ENCODE measurements around the gene GLT1D1.

The GLT1D1 gene

DNA sequence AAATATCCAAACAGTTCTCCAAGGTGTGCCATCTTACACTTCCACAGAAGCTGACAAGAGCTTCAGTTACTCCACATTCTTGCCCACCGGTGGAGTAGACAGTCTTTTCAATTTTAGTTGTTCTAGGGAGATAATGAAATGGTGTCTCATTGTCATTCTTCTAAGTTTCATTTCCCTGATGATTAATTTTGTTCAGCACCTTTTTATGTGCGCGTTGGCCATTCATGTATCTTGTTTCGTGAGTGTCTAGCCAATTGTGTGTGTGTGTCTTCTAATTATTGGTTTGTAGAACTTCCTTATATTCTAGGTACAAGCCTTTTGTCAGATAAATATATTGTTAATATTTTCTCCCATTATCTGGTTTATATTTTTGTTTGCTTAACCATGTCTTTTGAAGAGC, 63.1 kb downstream of the GLT1D1 start:
- no peak for DNase-seq

DNA sequence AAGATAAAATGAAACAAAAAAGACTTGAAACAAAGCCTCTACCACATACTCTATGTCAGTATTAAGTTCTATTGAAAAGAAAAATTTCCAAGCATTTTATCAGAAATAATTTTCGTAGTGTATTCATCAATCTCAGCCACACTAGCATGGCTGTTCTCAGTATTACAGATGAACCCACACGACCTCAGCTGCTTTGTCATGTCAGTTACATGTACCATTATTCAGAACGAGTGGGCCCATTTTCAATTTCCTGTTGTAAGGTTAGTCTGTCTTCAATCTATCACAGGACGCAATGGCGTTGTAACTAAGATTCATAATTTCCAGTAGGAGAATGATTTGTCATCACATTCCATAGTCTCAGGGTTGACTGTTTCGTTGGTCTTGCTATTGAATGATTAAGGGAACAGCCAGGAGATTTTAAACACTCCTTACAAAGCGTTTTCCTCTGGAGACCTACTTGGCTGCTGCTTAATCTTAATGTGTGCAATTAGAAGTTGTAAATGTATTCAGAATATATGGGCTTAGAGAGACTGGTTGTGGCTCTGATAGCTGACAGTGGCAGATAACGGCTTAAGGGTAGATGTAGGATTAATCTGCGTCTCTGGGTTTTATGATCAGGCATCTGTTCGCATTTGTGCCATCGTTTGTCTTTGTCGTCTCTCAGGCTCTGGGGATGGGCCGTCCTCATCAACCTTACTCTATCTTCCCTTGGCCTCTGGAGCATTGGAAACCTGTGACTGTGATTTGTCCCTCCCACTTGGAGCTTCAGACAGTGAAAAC, 65.4 kb downstream of the GLT1D1 start:
- DNase-seq: no peak

DNA sequence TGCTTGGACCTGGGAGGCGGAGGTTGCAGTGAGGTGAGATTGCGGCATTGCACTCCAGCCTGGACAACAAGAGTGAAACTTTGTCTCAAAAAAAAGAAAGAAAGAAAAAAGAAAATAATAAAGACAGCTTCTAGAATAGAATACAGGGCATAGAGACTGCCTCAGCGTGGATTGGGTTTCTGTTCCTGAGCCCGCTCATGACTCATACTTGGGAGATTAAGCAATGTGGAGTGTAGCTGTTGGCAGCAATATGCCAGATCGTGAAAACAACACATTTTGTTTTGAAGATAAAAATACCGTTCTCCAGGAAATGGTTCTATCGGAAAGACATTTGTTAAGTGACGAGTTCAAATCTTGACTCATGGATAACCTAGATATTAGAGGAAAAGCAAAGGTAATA, 67.2 kb downstream of the GLT1D1 start:
- DNase-seq: peak; percentile 3

DNA sequence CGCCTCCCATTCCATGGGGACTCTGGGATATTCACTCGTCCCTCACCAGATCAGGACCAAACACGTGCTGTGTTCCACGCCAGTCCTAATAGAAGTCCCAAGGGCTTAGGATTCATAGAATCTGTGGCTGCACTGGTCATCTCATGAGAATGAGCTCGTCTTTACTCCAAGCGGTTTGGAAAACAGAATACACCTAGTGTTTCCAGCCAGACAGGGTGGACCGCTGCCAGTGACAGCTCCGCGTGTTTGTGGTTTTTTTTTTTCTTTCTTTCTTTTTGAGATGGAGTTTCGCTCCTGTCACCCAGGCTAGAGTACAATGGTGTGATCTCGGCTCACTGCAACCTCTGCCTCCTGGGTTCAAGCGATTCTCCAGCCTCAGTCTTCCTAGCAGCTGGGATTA, 75.1 kb downstream of the GLT1D1 start:
- no peak for DNase-seq

DNA sequence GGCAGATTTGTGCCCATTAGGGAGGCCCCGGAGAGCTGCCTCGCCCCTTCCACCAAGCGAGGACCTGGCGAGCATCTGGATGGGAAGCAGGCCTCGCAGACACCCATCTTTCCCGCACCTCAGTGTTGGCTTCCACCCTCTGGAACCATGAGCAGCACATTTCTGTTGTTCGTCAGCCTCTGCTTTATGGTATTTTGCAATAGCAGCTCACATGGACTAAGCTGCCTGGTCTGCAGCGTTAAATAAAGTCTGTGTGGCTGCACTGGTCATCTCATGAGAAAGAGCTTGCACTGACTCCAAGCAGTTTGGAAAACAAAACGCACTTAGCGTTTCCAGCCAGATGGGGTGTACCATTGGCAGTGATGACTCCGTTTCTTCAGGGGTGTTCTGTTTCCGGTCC, 75.8 kb downstream of the GLT1D1 start:
- DNase-seq: no peak

DNA sequence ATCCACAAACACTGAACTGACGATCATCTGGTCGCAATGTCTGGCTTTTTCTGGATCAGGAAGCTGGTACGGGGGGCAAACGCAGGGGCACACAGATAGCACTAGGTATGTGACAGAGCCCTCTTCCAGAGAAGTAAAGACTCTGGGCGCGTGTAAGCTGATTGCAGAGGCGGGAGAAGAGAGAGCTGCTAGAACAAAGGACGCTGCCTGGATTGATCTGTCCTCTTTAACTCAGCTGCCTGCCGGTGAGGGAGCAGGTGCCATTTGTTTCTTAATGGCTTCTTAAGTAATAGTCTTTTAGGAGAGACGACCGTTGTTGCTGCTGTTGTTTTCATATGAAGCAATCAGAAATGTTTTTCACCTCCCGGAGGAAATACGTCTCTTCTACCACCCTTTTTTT, 77.3 kb downstream of the GLT1D1 start:
- DNase-seq: no peak

DNA sequence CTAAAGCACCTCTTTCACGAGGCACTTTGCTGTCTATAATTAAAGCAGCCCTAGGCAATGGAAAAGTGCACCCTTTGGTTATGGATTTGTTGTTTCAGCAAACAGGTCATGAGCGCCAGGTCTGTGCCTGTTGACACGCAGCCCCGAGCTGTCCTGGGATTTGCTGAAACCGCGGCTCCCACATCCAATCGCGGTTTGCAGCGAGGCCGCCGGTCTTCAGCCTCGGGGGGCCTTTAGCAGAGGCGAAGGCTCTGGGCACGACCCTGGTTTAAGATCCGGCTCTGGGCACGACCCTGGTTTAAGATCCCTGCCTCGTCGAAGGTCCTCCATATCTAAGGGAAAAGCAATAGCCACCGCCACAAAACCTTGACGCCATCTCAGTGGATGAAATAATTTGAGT, 79.2 kb downstream of the GLT1D1 start:
- DNase-seq: no peak

DNA sequence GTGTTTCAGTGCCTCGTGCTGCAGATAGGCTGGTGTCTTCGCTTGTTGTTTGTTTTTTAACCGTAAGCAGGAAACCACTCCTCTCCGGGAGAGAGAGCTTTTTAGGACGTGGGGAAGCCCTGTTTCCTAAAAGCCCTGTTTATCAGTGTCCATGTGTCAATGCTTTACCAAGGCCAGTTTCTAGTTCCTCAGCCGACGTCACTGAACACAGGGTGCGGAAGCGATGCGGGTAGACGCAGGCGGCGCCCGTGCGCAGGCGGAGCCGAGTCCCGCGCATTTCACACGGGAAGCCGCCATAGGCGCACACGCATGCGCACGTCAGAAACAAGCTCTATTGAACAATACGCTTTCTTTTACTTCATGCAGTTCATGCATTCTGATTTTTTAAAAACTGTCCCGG, 79.8 kb downstream of the GLT1D1 start:
- no peak for DNase-seq

DNA sequence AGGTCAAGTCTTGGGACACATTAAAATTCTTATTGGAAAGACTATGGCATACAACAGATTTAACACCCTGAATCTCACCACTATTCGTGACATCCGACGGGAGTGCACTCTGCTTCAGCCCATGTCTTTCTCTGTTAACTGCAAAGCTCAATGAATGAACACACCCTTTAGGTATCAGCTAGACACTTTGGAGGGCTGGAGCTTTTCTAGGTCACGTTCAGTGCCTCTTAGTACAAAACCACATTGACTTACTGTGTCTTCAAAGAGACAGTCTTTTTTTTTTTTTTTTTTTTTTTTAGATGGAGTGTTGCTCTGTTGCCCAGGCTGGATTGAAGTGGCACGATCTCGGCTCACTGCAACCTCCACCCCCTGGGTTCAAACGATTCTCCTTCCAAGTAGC, 80.6 kb downstream of the GLT1D1 start:
- no peak for DNase-seq

DNA sequence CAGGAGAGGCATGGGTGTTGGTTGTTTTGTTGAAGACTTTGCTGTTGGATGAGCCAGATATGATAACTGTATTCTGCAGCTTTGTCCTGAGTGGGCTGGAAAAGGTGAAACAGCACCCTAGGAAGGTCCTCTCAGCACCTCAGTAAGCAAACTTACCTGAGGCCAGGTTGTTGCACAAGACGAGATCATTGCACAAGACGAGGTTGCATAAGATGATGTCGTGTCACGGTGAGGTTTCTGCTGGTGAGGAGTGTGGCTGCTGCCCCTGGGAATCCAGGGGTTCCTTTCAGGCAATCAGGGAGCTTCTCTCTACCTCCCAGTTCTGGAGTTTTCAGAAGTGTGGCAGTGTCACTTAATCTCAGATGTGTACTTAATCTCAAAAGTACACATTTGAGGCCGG, 85.6 kb downstream of the GLT1D1 start:
- no peak for DNase-seq

DNA sequence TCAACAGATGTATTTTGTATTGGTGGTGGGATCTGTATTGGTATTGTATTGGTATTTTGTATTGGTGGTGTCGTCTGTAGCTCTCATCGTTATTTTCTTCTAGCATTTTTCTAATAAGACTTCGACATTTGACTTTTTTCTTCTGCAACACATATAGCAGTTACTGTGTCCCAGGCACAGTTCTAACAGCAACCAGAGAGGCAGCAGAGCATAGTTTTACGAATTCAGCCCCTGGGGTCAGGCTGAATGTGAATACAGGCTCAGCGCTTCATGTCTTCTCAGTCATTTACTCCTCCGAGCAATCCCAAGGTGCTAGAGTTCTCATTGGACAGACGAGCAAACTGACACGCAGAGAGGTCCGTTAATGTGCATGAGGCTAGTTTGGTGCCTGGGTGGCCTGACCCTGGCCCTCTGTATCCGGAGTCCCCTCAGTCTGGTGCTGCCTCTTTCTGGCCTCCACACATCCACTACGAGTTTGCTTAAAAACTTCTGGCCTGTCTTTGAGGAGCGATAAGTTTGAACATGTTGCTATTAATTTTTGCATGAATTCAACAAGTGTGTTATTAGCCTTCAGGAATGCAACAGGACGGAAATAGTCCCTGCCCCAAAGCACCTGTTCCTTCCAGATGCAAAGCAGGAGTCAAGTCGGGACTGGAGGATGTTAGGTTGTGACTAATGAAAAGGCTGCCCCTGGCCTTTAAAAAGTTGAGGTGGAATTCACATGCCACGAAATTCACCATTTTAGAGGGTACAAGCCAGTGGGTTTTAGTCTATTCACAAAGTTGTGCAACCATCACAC, 87.0 kb downstream of the GLT1D1 start:
- DNase-seq: no peak

DNA sequence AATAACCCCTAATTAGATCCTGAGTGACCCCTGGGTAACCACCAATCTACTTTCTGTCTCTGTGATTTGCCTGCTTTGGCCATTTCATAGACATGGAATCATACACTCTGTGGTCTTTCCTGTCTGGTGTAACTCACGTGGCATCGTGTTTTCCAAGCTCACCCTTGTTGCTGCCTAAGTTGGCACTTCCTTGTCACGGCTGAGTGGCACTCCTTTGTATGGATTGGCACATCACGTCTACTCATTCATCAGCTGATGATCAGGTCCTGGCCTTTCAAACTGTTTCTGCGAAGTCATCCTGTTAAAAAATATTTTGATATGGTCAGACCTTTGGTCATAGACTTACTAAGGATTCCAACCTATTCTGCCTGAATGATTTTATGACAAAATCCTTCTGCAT, 87.7 kb downstream of the GLT1D1 start:
- DNase-seq: no peak

DNA sequence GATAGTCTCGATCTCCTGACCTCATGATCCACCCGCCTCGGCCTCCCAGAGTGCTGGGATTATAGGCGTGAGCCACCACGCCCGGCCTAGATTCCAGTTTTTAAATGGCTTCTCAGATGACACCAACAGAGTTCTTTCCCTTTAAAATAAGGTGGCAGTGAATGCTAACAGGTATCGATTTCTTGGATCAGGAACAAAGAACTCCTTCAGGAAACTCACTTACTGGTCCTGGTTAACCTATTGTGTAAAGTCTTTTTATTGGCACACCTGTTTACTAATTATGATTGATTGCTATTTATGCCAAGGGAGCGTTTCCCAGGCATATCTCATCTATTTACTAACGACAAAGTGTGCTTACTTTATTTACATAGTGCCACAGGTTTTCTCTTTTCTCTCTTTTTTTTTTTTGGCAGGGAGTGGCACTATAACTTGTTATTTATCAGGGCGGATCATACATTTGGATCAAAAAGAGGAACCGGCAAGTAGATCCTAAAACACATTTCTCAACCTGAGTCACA, 89.7 kb downstream of the GLT1D1 start:
- no peak for DNase-seq

DNA sequence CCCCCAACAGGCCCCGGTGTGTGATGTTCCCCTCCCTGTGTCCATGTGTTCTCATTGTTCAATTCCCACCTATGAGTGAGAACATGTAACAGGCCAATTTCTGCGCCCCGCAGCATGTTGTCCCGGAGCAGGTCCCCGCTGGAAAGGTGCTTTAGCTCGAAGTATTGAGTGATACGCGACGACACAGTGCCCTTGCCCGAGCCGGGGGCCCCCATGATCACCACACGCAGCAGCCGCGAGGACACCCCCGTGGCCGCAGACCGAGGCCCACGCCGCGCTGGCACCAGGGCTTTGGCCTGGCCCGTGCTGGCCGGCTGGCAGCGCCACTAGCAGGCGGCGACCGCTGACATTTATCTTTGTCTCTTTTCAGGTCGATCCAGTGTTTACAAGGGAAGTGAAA, 91.7 kb downstream of the GLT1D1 start:
- DNase-seq: no peak

DNA sequence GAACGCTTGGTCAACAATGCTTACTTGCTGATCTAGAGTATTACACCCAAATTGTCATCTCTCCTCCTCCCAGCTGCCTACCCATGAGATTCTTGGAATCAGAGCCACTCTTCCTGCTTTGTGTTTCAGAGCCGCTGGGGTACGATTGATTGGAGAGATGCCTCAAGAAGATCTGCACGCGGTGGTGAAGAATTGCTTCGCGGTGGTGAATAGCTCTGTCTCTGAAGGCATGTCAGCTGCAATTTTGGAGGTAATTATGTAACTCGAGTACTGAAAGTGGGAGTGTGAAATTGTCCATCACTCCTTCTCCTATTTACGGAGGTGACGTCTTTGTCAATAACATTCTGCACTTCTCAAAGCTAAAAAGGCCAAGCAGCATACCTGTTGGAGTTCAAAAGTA, 93.9 kb downstream of the GLT1D1 start:
- DNase-seq: no peak

DNA sequence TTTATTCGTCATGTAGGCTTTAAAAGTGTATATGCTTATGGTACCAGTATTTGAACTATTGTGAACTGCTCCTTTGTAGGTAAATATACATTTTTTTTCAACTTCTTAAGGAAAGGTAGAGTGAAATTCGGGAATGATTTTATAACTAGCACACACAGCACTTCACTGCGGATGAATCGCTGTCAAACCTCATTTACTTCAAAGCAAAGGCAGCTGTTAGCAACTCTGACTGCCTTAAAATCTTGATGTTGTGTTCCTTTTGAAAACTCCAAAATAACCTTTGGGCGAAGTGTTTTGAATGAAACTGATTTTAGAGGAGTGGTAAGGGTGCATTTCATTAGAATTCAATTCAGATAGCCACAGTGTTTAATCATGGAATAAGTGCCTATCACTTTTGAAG, 95.8 kb downstream of the GLT1D1 start:
- DNase-seq: no peak

DNA sequence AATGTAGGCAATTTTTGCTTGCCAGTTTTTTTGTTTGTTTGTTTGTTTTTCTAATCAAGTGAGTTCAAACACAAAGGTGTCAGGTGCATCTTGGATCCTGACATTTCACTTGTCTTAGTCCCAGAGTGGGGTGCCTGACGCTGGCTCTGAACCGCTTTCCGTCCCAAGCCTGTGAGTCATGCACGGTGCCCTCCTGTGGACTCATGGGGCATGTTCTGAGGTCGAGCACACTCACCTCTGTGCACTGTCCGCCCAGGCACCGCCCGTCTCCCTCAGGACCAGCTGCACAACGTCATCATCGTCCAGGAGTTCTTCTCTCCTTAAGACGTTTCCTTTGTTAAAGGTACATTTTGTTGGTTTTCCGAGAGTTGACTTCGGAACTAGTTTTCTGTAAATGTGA, 98.2 kb downstream of the GLT1D1 start:
- DNase-seq: no peak

DNA sequence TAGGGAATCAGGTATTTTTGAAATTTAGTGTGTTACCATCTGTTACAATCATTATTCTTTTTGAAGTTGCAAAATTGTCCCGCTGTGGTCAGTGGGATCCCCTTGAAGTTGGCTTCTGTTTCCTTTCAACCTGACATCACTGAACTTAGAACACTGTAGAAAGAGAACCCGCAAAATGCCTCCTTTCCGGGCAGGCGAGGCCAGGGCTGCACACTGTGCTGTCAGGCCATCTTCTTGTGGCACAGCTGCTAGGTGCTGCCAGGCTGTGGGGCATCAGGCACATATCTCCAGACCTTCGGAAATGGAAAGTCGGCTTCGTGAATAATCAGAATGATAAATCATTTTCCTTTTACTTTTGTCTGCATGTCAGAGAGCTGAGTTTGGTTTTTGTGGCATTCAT, 103.5 kb downstream of the GLT1D1 start:
- no peak for DNase-seq

DNA sequence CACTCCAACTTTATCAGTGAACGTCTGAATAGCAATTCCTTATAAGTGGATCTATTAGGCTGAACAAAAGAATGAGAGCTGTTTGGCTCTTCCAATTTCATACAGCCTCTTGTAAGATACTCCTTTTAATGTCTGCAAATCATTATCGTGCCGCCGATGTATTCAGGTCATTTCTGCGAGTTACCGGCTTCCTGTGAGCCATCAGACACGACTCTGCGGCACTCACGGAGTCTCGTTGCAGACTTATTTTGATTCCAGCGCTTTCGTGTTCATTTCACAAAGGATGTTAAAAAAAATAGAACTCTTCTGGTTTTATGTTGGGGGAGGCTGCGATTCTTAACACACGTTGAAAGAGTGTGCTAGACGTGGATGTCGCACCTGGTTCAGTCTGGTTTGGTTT, 106.6 kb downstream of the GLT1D1 start:
- DNase-seq: no peak

DNA sequence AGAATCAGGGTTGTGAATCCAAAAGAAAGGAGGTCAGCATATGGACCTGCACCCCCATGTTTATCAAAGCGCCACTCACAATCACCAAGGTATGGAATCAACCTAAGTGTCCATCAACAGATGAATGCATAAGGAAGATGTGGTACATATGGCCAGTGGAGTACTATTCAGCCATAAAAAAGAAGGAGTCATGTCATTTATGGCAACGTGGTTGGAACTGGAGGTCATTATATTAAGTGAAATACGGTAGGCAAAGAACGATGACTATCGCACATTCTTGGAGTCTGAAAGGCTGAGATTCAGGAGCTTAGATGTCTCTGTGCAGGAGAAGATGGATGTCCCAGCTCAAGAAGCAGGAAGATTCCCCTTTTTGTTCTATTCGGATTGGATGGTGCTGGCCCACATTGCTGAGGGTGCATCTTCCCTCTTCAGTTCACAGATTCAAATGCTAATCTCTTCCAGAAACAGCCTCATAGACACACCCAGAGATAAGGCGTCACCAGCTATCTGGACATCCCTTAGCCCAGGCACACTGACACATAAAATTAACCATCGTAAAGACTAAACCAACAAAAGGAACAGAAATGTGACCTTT, 108.1 kb downstream of the GLT1D1 start:
- DNase-seq: no peak

DNA sequence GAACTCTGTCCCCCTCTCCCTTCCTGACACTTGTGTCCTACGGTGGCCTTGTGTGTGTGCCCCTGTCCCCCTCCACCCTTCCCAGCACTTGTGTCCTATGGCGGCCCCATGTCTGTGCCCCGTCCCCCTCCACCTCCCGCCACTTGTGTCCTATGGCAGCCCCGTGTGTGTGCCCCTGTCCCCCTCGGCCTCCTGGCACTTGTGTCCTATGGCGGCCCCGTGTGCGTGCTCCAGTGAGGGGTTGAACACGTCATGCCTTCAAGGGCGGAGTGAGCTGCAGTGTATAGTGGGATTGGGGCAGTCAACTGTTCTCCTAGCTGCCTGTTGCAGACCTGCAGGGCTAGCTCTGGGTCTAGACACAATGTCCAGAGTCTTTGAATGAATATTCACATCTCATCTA, 108.7 kb downstream of the GLT1D1 start:
- DNase-seq: no peak

DNA sequence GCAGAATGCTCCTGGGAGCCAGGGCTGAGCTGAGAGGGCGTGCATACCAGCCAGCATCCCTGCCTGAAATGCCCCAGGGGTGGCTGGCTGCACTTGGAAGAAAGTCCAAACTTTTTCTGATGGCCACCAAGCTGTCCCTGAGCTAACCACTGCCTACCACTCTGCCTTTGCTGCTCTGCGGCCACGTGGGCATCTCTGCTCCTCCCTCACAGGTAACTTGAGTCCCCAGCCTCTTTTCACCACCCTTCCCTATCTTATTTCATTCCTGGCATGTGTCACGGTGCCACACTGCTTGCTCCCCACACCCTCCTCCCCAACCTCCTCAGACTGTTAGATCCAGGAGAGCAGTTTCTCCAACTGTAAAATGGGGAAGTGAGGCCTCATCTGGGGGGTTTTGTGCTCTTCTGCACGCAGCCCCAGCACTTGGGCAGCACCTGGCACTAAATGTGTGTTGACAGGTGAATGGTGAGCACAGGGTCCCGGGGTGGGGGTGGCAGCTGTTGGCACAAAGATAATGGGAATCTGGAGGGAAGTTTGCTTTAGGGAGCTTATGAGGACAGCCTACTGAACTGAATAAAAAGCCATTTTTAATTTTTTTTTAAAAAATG, 113.0 kb downstream of the GLT1D1 start:
- DNase-seq: no peak

DNA sequence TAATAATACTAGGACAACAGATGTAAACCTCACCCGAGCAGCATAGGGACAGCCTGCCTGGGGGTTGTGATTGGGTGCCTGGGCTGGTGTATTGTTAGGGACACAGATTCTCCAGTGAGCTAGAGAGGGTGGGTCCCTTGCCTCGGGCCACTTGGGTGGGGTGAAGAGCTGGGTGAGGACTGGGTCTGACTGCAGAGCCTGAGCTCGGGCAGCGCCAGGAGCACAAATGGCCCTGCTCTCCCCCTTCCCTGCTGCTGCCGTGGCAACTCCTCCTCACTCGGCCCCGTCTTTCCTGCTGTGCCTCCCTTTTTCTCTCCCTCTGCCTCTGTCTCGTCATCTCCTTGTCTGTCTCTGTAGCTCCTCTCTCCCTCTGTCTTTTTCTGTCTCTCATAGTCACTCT, 115.4 kb downstream of the GLT1D1 start:
- no peak for DNase-seq
